Activated CD4-positive, alpha-beta T cell treated with anti-CD3 and anti-CD28 coated beads, Interleukin-2, Interleukin-4, amounts not matched to agents 100 ng/mL and 50 ng/mL, durations not matched to agents 16 hours and 8 hours (primary cell): Measurements from ENCODE around the gene STAT5B.
"Not testable (repeated sequence)": the region's sequence is repeated elsewhere in the genome, so short reads cannot be mapped to it uniquely, and the experiment has no call there.

Experiments used
- DNase-seq: peaks from one replicate; pipeline ENCODE4 v3.0.0-alpha.2; 2020; ENCODE audit warnings: low spot score

The STAT5B gene

DNA sequence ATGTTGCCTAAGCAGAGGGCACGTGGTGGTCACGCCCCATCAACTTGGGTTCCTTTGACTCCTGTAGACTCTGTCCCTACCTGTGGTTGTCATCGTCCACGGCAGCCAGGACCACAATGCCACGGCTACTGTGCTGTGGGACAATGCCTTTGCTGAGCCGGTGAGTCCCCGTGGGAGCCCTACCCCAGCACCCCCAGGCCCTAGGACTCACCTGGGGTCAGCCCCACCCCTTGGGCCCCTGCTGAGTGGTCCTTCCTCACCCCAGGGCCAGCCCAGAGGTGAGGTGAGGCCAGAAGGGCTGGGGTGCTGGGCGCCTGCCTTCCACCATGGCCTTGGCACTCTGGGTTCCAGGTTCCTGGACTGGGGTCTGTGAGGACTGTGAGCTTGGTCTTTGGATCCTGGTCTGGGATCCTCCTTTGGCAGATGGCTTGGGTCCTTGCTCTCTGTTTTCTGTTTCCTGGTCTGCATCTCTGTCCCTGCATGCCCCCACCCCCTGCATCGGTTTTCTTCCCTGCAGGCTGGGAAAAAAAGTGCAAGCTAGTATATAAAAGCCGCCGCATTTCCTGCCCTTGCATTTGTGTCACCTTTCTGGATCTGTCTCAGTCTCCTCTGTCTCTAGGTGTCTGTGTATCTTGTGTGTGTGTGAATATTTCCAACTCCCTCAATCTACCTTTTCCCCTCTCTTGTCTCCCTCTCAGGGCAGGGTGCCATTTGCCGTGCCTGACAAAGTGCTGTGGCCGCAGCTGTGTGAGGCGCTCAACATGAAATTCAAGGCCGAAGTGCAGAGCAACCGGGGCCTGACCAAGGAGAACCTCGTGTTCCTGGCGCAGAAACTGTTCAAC lies 29.6 kb upstream of the STAT5B start:
- no peak for DNase-seq

DNA sequence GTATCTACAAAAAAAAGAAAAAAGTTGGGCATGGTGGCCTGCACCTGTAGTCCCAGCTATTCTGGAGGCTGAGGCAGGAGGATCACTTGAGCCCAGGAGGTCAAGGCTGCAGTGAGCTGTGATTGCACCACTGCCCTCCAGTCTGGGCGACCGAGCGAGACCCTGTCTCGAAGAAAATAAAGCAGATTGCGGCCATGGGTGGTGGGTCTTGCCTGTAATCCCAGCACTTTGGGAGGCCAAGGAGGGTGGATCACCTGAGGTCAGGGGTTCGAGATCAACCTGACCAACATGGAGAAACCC lies 28.8 kb upstream of the STAT5B start:
- DNase-seq: not testable (repeated sequence)

DNA sequence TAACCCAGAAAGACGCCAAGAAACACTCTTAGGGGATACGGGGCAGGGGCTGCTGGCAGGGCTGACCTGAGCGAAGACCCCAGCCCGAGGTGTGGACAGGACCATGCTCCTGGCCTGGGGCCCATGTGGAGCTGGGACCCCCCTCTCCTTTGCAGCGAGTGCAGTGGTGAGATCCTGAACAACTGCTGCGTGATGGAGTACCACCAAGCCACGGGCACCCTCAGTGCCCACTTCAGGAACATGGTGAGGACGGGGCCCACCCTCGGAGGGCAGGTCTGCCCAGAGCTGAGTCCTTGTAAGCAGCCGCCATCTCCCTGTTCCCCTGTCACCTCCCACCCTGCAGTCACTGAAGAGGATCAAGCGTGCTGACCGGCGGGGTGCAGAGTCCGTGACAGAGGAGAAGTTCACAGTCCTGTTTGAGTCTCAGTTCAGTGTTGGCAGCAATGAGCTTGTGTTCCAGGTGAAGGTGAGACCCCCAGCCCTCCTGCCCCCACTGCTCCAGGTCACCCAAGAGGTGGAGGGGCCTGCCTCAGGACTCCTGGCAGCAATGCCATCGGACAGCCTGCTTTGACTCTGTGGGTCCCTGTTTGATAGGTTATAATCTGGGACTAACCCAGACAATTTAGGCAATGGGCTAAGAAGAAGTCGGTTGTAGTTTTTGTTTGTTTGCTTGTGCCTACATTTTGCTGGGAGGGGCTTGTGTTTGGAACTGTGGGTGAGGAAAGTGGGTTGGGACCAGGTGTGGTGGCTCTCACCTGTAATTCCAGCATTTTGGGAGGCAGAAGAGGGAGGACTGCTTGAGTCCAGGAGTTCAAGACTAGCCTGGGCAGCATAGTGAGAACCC lies 28.2 kb upstream of the STAT5B start:
- DNase-seq: no peak

DNA sequence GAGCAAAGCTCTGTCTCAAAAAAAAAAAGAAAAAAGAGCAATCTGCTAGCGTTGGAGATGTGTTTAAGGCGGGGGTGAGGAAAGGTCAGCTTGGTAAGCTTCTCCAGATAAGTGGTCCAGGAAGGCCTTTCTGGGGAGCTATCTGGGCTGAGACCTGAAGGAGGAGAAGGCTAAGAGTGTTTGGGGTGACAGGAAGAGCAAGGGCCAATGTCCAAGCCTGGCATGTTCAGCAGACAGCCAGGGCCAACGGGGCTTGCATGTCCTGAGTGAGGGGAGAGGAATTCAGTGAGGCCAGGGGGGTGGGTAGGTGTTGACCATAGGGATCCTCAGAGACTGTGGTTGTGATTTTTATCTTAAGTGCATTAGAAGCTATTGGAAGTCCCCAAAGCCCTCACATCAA lies 27.5 kb upstream of the STAT5B start:
- DNase-seq: no peak

DNA sequence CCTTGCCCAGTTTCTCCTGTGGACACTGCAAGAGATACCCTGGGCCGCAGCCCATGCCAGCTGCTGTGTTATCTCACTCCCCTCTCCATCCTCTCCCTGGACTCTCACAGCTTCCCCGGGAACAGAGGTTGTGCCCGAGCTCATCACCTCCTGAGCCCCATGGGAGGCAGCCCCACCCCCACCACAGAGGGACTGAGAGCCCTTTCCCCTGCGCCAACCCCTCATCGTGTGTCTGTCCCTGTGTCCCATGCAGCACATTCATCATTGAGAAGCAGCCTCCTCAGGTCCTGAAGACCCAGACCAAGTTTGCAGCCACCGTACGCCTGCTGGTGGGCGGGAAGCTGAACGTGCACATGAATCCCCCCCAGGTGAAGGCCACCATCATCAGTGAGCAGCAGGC lies 24.8 kb upstream of the STAT5B start:
- no peak for DNase-seq

DNA sequence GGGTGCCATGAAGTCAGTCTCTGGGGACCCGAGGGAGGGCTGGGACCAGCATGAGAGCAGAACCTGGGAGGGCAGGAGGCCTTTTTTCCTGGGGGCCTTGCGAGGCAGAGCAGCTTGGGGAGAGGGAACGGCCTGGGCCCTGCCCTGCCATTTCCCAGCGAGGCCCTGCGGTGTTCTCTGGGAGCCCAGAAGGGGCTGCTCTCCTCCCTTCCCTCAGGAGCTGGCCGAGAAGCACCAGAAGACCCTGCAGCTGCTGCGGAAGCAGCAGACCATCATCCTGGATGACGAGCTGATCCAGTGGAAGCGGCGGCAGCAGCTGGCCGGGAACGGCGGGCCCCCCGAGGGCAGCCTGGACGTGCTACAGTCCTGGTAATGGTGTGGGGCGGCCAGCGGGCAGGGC lies 23.7 kb upstream of the STAT5B start:
- not testable (repeated sequence) for DNase-seq

DNA sequence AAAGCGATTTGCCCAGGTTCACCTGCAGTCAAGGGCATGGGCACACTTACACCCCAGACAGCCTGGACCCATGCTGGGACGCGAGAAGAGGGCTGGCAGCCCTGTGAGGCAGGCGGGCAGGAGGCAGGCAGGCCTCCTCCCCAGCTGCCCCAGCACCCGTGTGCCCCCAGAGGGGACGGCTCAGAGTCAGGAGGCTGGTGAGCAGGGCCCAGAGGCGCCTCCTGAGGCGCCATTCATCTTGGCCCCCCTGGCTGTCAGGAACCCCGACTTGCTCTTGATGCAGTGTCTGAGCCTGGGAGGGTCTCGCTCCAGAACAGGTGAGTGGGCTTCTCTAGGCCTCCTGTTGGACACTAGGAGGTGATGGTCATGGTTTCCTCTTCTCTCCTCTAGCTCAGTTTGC lies 23.2 kb upstream of the STAT5B start:
- DNase-seq: not testable (repeated sequence)

DNA sequence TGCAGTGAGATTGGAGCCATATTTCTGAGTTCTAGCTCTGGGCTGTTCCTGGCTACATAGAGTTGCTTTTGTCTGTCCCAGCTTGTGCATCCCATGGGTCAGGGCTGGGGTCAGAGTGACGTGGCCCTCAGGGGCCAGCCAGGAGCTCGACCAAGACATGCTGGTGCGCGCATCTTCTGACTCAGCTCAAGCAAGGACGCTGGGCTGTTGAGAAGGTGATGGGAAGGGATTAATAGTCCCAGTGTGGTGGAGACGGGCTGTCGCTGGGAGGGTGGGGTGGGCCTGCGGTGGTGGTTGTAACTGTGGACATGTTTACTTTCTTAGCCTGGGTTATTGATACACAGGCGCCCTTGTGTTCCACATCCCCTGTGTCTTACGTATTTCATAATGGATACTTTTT lies 21.6 kb upstream of the STAT5B start:
- DNase-seq: not testable (repeated sequence)

DNA sequence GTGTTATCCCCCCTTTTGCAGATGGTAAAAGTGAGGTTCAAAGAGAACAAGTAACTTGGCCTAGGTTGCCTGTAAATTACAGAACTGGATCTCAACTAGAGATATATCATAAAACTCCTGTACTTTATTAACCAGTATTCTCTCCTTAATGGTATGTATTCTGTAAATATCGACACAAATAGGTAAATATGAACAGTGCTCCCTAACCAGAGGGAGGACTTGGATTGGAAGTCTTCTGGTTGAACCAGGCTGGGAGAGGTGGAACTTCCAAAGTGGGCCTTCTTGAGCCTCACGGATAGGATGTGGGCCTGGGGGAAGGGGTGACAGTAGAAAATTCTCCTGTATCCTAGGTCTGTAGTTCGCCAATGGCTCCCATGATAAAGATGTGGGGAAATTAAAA lies 19.8 kb upstream of the STAT5B start:
- DNase-seq: no peak

DNA sequence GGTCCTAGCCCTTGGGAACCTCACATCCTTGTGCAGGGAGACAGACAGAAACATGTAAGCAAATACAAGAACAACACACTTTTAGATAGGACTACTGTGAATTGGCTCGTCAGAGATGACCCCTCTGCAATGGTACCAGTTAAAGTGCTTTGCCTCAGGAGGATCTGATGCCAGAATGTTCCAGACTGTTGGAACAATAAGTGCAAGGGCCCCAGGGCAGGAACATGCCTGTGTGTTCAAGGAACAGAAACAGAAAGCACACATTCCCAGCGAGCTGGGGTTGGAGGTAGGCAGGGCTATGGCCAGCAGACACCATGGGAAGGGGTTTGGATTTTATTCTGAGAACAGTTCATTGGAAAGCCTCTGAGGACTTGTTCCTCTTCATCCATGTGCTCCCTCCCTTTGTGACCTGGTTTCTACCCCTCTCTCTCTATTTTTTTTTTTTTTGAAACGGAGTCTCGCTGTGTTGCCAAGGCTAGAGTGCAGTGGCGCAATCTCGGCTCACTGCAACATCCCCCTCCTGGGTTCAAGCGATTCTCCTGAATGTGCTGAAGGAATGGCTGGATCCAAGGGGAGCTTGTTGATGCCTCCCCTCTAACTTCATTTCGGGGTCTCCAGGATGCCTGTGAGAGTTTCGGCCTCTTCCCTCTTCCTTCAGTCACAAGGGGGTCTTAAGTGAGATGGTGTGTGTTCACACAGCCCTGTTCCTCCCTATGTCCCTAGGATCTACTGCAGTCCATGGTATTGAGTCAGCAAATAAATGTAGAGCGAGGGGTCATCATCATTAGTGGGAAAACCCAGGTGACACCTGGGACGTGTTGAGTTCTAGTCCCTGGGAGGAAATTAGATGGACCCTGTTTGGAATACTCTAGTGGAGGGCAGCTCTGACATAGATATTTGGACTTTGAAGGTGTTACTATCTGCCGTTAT lies 18.5 kb upstream of the STAT5B start:
- no peak for DNase-seq

DNA sequence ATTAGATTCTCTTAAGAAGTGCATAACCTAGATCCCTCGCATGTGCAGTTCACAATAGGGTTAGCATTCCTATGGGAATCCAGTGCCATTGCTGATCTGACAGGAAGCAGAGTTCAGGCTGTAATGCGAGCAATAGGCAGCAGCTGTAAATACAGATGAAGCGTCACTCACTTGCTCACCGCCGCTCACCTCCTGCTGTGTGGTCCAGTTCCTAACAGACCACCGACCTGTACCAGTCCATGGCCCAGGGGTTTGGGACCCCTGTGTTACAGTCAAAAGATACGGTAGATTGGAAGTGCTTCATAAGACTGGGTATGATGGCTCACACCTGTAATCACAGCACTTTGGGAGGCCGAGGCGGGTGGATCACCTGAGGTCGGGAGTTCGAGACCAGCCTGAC lies 14.9 kb upstream of the STAT5B start:
- DNase-seq: no peak

DNA sequence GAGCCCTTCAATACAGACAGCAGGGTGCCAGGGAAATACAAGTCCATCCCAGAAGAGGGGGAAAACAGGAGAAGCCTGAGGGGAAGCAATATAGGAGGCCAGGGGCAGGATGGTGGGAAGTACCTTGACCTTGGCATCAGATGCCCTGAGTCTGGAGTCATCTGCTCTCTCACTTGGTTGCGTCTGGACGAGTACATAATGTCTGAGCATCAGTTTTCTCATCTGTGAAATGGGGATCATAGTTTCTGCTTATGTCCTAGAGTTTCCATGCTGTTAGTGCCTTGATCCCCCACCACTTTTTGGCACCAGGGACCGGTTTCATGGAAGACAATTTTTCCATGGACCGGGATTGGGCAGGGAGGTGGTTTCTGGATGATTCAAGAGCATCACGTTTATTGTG lies 14.4 kb upstream of the STAT5B start:
- DNase-seq: no peak

DNA sequence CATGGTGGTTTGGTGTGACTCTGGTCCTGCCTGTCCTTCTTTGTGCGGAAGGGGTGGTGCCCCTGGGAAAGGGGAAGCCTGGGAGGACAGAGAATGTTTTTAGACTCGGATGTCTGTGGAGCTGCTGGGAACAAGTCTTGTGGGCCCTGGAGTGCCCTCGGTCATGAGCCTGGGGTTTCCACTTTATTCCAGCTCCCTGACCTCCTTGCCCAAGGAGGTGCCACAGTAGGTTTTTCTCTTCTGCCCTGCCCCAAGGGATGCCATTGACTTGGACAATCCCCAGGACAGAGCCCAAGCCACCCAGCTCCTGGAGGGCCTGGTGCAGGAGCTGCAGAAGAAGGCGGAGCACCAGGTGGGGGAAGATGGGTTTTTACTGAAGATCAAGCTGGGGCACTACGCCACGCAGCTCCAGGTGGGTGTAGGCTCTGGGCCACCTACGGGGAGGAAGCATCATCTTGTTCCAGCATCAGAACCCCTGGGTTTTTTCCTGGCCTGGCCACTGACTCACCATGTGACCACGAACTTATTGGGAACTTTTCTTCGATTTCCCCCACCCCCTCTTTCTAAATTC lies 13.5 kb upstream of the STAT5B start:
- no peak for DNase-seq

DNA sequence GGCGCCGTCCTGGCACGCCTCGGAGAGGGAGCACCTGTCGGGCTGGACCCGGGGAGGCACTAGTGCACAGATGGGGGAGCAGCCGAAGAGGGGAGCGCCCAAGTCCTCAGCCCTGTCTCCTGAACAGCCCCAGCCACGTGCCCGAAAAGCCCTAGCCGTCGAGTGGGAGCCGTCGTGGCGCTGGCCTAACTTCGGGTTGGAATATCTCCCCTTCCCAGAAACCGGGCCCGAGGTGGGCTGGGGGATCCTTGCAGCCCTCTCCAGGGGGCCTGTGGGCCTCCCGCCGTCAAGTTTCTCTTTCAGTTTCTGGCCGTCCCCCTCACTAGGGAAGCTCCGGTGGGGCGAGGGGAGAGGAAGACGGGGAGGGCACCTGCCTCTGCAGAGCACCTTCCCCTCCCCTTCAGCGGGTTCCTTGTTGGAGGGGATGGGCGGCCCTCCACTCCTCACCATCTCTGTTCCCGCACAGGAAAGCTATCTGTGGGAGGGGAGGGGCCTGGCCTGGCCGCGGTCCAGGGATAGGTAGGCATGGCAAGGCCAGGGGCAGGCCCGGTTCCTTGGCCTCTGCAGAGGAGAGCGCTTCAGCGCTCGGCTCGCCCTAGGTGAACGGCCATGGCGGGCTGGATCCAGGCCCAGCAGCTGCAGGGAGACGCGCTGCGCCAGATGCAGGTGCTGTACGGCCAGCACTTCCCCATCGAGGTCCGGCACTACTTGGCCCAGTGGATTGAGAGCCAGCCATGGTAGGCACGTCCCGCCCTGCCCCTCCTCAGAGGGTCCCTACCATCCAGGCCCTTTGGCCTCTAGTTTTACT lies 12.8 kb upstream of the STAT5B start:
- no peak for DNase-seq

DNA sequence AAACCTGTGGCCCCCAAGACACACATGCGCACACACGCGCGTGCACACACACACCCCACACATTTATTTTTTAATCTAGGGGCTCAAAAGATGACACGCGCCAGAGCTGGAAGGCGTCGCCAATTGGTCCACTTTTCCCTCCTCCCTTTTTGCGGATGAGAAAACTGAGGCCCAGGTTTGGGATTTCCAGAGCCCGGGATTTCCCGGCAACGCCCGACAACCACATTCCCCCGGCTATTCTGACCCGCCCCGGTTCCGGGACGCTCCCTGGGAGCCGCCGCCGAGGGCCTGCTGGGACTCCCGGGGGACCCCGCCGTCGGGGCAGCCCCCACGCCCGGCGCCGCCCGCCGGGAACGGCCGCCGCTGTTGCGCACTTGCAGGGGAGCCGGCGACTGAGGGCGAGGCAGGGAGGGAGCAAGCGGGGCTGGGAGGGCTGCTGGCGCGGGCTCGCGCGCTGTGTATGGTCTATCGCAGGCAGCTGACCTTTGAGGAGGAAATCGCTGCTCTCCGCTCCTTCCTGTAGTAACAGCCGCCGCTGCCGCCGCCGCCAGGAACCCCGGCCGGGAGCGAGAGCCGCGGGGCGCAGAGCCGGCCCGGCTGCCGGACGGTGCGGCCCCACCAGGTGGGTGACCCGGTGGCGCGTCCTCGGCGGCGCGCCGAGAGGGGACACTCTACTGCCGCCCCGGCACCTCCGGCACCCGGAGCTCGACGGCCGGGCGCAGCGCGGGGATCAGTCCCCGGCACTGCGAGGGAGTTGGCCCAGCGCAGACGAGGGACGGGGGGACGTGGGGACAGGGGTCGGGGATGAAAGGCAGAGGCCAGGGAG lies 12.0 kb upstream of the STAT5B start, which contains the start of gene STAT5A:
Gene STAT5A (plus strand): TSS at position 522 of the 826 bp plus-strand sequence. CDS start 914 bp downstream, outside the sequence.
- peak; percentile 73 for DNase-seq

DNA sequence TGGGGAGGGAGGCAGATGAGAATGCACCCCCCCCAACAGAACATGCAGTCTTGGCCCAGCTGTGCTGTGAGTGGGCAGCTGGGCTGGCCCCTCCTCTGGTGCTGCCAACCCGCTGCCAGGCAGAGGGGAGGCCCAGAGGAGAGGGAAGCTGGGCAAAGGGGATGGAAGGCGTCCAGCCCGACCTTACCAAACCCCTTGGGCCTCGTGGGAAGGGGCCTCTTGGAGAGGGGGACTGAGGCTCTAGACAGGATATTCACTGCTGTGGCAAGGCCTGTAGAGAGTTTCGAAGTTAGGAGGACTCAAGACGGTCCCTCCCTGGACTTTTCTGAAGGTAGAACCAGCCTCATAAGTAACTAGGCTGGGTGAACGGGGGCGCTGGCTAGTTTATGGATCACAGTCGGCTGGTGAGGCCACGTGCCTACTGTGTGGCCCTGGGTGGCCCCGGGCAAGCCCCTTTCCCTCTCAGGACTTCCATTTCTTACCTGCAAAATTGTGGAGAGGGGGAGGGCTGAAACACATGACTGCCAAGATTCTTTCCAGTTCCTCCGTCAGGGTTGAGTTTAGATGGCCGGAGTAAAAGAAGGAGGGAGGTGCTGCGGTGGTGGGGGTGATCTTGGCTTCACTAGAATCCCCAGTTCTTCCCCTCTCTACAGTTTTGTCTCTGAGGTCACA lies 11.2 kb upstream of the STAT5B start:
- DNase-seq: no peak

DNA sequence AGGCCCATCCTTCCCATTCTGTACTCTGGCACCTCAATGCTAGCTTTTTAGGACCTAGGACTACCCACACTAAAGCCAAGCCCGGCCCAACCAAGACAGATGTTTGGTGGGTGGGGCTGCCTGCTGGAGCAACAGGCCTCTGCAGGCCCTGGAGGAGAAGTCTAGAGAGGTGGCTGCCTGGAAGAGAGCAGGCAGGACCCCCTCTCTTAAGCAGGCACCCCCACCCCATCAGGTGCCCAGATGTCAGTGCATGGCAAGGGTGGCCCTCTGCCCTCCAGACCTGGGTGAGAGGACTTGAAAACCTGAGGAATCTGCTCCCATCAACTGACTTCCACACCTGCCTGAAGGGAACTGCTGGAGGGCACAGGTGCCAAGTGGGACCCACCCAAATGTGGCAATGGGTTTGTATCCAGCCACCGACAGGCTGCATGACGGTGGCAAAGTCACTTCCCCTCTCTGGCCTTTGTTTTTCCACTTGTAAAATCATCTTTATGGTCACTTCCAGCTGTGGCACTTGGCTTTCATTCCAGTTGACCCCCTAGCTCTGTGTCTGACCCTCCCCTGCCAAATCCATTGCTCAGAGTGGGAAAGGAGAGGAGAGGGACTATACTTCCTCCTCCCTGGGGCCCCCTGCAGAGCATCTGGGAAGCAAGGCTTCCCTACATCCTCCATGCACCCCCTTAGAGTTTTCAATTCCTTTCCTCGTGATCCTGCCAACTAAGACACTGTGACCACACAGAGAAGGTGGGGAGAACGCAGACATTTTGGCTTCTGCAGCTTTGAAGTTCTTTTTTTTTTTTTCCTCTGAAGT lies 10.4 kb upstream of the STAT5B start:
- no peak for DNase-seq

DNA sequence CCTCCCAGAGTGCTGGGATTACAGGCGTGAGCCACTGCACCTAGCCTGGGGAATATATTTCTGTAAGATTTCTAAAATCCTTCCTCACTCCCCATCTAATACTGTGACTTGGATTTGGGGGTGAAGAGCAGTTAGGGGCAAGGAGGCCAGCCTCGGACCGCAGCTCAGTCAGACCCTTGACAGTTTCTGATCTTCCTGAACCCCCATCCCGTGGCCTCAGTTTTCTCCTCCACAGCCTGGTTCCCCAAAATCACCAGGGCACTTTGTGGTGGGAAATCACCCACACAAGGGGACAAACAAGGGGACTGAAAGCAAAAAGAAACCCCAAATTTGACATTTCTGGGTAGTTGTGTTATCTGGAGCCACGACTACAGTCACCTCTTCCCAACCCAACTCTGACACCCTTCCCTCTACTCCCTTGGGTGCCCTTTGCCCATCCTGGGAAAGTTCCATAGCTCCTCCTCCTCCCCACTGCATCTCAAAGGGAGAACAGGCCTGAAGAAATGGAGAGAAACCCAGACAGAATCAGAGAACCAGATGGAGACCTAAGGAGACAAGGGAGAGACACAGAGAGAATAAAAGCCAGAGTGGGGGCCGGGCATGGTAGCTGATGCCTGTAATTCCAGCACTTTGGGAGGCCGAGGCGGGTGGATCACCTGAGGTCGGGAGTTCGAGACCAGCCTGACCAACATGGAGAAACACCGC lies 9.3 kb upstream of the STAT5B start:
- DNase-seq: no peak
